ENCODE data around the gene KRTAP15-1. TPM values are rescaled to one million over a fixed set of nuclear protein-coding genes. Genes with fewer than 3 reads are reported as not detected.

KRTAP15-1 gene
- polyA plus RNA-seq, 1 experiment, result not detected

DNA sequence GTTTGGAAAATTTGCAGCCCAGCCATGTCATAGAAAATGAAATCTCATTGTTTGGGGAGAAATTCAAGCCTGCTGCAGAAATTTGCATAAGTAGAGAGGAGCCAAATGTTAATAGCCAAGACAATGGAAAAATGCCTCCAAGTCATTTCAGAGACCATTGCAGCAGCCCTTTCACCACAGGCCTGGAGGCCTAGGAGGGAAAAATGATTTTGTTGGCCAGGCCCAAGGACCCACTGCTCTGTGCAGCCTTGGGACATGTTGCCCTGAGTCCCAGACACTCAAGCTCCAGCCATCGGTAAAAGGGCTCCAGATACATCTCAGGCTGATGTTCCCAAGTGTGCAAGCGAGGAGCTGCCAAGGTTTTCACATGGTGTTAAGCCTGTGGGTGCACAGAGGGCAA is 46.1 kb downstream of the KRTAP15-1 start:
- DNase-seq (ENCODE audit: low read depth, low spot score), result no peak
- Histone ChIP-seq H3K27me3 (ENCODE audit: control insufficient read depth, insufficient read depth, low read length) (no peaks in the 10 kb centered on the region), H3K9me3 (ENCODE audit: control insufficient read depth, insufficient read depth, low read length) (peaks cover 19% of the 10 kb centered on the region), H3K27ac (ENCODE audit: low read depth, low read length) (no peak overlapping the region), H3K4me3 (ENCODE audit: low read depth, low read length) (no peak overlapping the region)
- POLR2A ChIA-PET, result no interaction called here
- TF ChIP-seq, protein P1, sequence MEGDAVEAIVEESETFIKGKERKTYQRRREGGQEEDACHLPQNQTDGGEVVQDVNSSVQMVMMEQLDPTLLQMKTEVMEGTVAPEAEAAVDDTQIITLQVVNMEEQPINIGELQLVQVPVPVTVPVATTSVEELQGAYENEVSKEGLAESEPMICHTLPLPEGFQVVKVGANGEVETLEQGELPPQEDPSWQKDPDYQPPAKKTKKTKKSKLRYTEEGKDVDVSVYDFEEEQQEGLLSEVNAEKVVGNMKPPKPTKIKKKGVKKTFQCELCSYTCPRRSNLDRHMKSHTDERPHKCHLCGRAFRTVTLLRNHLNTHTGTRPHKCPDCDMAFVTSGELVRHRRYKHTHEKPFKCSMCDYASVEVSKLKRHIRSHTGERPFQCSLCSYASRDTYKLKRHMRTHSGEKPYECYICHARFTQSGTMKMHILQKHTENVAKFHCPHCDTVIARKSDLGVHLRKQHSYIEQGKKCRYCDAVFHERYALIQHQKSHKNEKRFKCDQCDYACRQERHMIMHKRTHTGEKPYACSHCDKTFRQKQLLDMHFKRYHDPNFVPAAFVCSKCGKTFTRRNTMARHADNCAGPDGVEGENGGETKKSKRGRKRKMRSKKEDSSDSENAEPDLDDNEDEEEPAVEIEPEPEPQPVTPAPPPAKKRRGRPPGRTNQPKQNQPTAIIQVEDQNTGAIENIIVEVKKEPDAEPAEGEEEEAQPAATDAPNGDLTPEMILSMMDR (IDR thresholded peaks at IDR 0.05; ENCODE audit: low read depth, low read length), result no peak
- CTCF ChIA-PET, result no interaction called here

DNA sequence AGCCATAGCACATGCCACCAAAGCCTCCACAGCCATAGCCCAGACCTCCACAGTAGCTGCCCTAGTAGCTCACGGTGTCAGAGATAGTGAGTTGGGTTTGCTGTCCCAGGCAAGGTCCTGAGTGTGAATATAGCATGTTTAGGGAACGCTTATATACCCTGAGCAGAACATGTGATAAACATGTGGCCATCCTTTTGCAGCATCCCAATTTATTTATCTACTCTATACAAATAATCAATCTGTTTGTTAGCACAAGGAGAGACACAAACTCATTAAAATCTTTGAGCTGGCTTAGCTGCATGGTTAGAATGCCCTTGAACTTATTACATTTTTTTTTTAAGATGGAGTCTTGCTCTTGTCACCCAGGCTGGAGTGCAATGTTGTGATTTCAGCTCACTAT is 47.3 kb downstream of the KRTAP15-1 start, which contains the start of gene KRTAP19-2:
Gene KRTAP19-2 (minus strand): TSS at position 101 of the 400 bp plus-strand sequence. CDS start 88 bp downstream, at position 13.
- Histone ChIP-seq H3K27me3 (ENCODE audit: control insufficient read depth, insufficient read depth, low read length) (no peaks in the 10 kb centered on the region), H3K9me3 (ENCODE audit: control insufficient read depth, insufficient read depth, low read length) (peaks cover 22% of the 10 kb centered on the region), H3K27ac (ENCODE audit: low read depth, low read length) (no peak within 1 kb of the TSS), H3K4me3 (ENCODE audit: low read depth, low read length) (no peak within 1 kb of the TSS)
- ChIA-PET CTCF (no interaction called here), POLR2A (no interaction called here)
- DNase-seq (ENCODE audit: low read depth, low spot score), result no peak
- TF ChIP-seq, protein P1 (IDR thresholded peaks at IDR 0.05; ENCODE audit: low read depth, low read length), result no peak

Other genes with a start within 250 kb of the KRTAP15-1 start
- not detected in 2 replicates for gene CLDN8, start 224.2 kb upstream of the KRTAP15-1 start, polyA plus RNA-seq (2011; rRNA removed)
- not detected in 2 replicates for gene KRTAP24-1, start 157.3 kb upstream of the KRTAP15-1 start, polyA plus RNA-seq (2011; rRNA removed)
- not detected in 2 replicates for gene KRTAP25-1, start 150.8 kb upstream of the KRTAP15-1 start, polyA plus RNA-seq (2011; rRNA removed)
- gene KRTAP26-1, start 120.0 kb upstream of the KRTAP15-1 start, polyA plus RNA-seq (2011; rRNA removed), result not detected in 2 replicates
- not detected in 2 replicates for gene KRTAP27-1, start 102.6 kb upstream of the KRTAP15-1 start, polyA plus RNA-seq (2011; rRNA removed)
- gene KRTAP23-1, start 91.7 kb upstream of the KRTAP15-1 start, polyA plus RNA-seq (2011; rRNA removed), result not detected in 2 replicates
- gene KRTAP13-2, start 68.0 kb upstream of the KRTAP15-1 start, polyA plus RNA-seq (2011; rRNA removed), result not detected in 2 replicates
- gene KRTAP13-1, start 44.2 kb upstream of the KRTAP15-1 start, polyA plus RNA-seq (2011; rRNA removed), result not detected in 2 replicates
- not detected in 2 replicates for gene KRTAP13-3, start 14.3 kb upstream of the KRTAP15-1 start, polyA plus RNA-seq (2011; rRNA removed)
- not detected in 2 replicates for gene KRTAP13-4, start 10.1 kb upstream of the KRTAP15-1 start, polyA plus RNA-seq (2011; rRNA removed)
- gene KRTAP19-1, start 40.1 kb downstream of the KRTAP15-1 start, polyA plus RNA-seq (2011; rRNA removed), result not detected in 2 replicates
- not detected in 2 replicates for gene KRTAP19-2, start 47.2 kb downstream of the KRTAP15-1 start, polyA plus RNA-seq (2011; rRNA removed)
- gene KRTAP19-3, start 51.7 kb downstream of the KRTAP15-1 start, polyA plus RNA-seq (2011; rRNA removed), result not detected in 2 replicates
- not detected in 2 replicates for gene KRTAP19-4, start 56.9 kb downstream of the KRTAP15-1 start, polyA plus RNA-seq (2011; rRNA removed)
- not detected in 2 replicates for gene KRTAP19-5, start 61.9 kb downstream of the KRTAP15-1 start, polyA plus RNA-seq (2011; rRNA removed)
- gene KRTAP19-6, start 101.6 kb downstream of the KRTAP15-1 start, polyA plus RNA-seq (2011; rRNA removed), result not detected in 2 replicates
- gene KRTAP19-7, start 121.0 kb downstream of the KRTAP15-1 start, polyA plus RNA-seq (2011; rRNA removed), result not detected in 2 replicates
- not detected in 2 replicates for gene KRTAP22-2, start 150.1 kb downstream of the KRTAP15-1 start, polyA plus RNA-seq (2011; rRNA removed)
- gene KRTAP6-3, start 152.2 kb downstream of the KRTAP15-1 start, polyA plus RNA-seq (2011; rRNA removed), result not detected in 2 replicates
- not detected in 2 replicates for gene KRTAP6-2, start 158.6 kb downstream of the KRTAP15-1 start, polyA plus RNA-seq (2011; rRNA removed)
- not detected in 2 replicates for gene KRTAP22-1, start 160.8 kb downstream of the KRTAP15-1 start, polyA plus RNA-seq (2011; rRNA removed)
- not detected in 2 replicates for gene KRTAP6-1, start 173.7 kb downstream of the KRTAP15-1 start, polyA plus RNA-seq (2011; rRNA removed)
- not detected in 2 replicates for gene KRTAP20-1, start 176.2 kb downstream of the KRTAP15-1 start, polyA plus RNA-seq (2011; rRNA removed)
- not detected in 2 replicates for gene KRTAP20-4, start 180.4 kb downstream of the KRTAP15-1 start, polyA plus RNA-seq (2011; rRNA removed)
- not detected in 2 replicates for gene KRTAP20-2, start 194.9 kb downstream of the KRTAP15-1 start, polyA plus RNA-seq (2011; rRNA removed)
- gene KRTAP20-3, start 202.6 kb downstream of the KRTAP15-1 start, polyA plus RNA-seq (2011; rRNA removed), result not detected in 2 replicates